HepG2 (cell line): Measurements from ENCODE around the gene STK11. TPM values are rescaled to one million over a fixed set of nuclear protein-coding genes. Genes with fewer than 3 reads are reported as not detected.

Source experiments
- CENPBD1 ChIP-seq: sonication (generic); formaldehyde crosslinking; IDR thresholded peaks from 2 replicates; pipeline ENCODE4 v1.8.0; 2022; ENCODE audit warnings: missing genetic modification reagents, low read depth, mild to moderate bottlenecking, borderline replicate concordance
- CENPT ChIP-seq: sonication (generic); formaldehyde crosslinking; IDR thresholded peaks from 2 replicates; pipeline ENCODE4 v1.8.0; 2022; ENCODE audit warnings: low read depth, mild to moderate bottlenecking, moderate library complexity, missing genetic modification reagents
- HES4 ChIP-seq: sonication (generic); formaldehyde crosslinking; IDR thresholded peaks from 2 replicates; pipeline ENCODE4 v1.9.0; 2021; ENCODE audit warnings: mild to moderate bottlenecking, missing genetic modification reagents, borderline replicate concordance
- HOXD1 ChIP-seq: sonication (generic); formaldehyde crosslinking; IDR thresholded peaks from 2 replicates; pipeline ENCODE4 v1.5.0; 2020; ENCODE audit warnings: missing genetic modification reagents
- MED13 ChIP-seq: sonication (generic); formaldehyde crosslinking; IDR thresholded peaks from 2 replicates; pipeline ENCODE4 v1.5.0; 2020; ENCODE audit warnings: missing genetic modification reagents
- PLSCR1 ChIP-seq: sonication (generic); formaldehyde crosslinking; IDR thresholded peaks from 2 replicates; pipeline ENCODE4 v1.5.0; 2020; ENCODE audit warnings: missing genetic modification reagents, mild to moderate bottlenecking, borderline replicate concordance
- SCMH1 ChIP-seq: sonication (generic); formaldehyde crosslinking; IDR thresholded peaks from 2 replicates; pipeline ENCODE4 v1.9.0; 2021; ENCODE audit warnings: missing genetic modification reagents, mild to moderate bottlenecking, borderline replicate concordance
- SOX5 ChIP-seq: IDR thresholded peaks from 2 replicates; pipeline ENCODE4 v1.6.1; 2016; ENCODE audit warnings: borderline replicate concordance
- ZFY ChIP-seq: sonication (generic); formaldehyde crosslinking; IDR thresholded peaks from 2 replicates; pipeline ENCODE4 v1.4.0; 2020; ENCODE audit warnings: missing genetic modification reagents
- ZNF253 ChIP-seq: sonication (generic); formaldehyde crosslinking; IDR thresholded peaks from 2 replicates; pipeline ENCODE4 v1.8.0; 2022; ENCODE audit warnings: mild to moderate bottlenecking, missing genetic modification reagents, borderline replicate concordance
- ZNF569 ChIP-seq: sonication (generic); formaldehyde crosslinking; IDR thresholded peaks from 2 replicates; pipeline ENCODE4 v1.5.0; 2020; ENCODE audit warnings: mild to moderate bottlenecking, missing genetic modification reagents, moderate library complexity, borderline replicate concordance
- ZNF776 ChIP-seq: sonication (generic); formaldehyde crosslinking; IDR thresholded peaks from 2 replicates; pipeline ENCODE4 v1.4.0; 2020; ENCODE audit warnings: mild to moderate bottlenecking, missing genetic modification reagents
- ZNF780A ChIP-seq: sonication (generic); formaldehyde crosslinking; IDR thresholded peaks from 2 replicates; pipeline ENCODE4 v1.8.0; 2022; ENCODE audit warnings: mild to moderate bottlenecking, missing genetic modification reagents, moderate library complexity
- polyA plus RNA-seq, 8 experiments: library from polyadenylated mRNA; depleted of rRNA in 3 of 8; stranded (reverse) in 7 of 8; unstranded in 1 of 8; fragments of >200 nt; fragmentation: Illumina TruSeq in 4 of 8; extraction: Trizol in 4 of 8; gene quantifications; 2 replicates each; pipeline versions ENCODE4 v1.2.1 to v1.2.3, GENCODE V29; 2011 to 2016; ENCODE audit warnings: low read depth in 4 of 8, missing spikeins in 1 of 8, mixed read lengths in 1 of 8; ENCODE audit not compliant: insufficient read depth in 1 of 8
- total RNA-seq, 5 experiments: library from RNA; depleted of rRNA; stranded (reverse); fragments of >200 nt; fragmentation: Illumina TruSeq; extraction: Trizol; gene quantifications; 2 replicates each; pipeline ENCODE4 v1.2.3, GENCODE V29; 2016; ENCODE audit warnings: low read depth in 1 of 5
- TF ChIP-seq, protein P1 (sequence below): fragments of 450-650 bp; IDR thresholded peaks from 2 replicates; pipeline ENCODE4 v1.6.1; 2017; ENCODE audit warnings: mild to moderate bottlenecking
- TF ChIP-seq, protein P2 (sequence below): sonication (generic); formaldehyde crosslinking; IDR thresholded peaks from 2 replicates; pipeline ENCODE4 v1.9.0; 2021; ENCODE audit warnings: missing genetic modification reagents, mild to moderate bottlenecking, borderline replicate concordance
- TF ChIP-seq, protein P3 (sequence below): sonication (generic); formaldehyde crosslinking; IDR thresholded peaks from 2 replicates; pipeline ENCODE4 v1.4.0; 2020; ENCODE audit warnings: missing genetic modification reagents

Gene STK11
- total and polyA plus RNA-seq, 2 of the 13 experiments (the other 11 are each of a cell fraction or from before 2014, with no cell fraction given) = 27.5 to 43.6 TPM

GRCh38 chr19:1244693-1245451, 39.3 kb downstream of the STK11 start (continued):
- TF ChIP-seq ZNF569 (CRISPR knock-in tag) (no peak), HES4 (no peak), ZFY (peak; percentile 41; the same call in 1 of the 2 replicates), ZNF253 (CRISPR knock-in tag) (no peak), CENPT (CRISPR knock-in tag) (no peak), HOXD1 (CRISPR knock-in tag) (0 out of 2 replicates have a peak, but pooled peaks have one; percentile 19), PLSCR1 (CRISPR knock-in tag) (no peak), SCMH1 (CRISPR knock-in tag) (no peak), ZNF776 (no peak; the same call in 1 of the 2 replicates), CENPBD1 (no peak), ZNF780A (CRISPR knock-in tag) (no peak; the same call in 1 of the 2 replicates), SOX5 (CRISPR knock-in tag) (peak; percentile 81), MED13 (CRISPR knock-in tag) (peak; percentile 26)
- TF ChIP-seq, protein P1, sequence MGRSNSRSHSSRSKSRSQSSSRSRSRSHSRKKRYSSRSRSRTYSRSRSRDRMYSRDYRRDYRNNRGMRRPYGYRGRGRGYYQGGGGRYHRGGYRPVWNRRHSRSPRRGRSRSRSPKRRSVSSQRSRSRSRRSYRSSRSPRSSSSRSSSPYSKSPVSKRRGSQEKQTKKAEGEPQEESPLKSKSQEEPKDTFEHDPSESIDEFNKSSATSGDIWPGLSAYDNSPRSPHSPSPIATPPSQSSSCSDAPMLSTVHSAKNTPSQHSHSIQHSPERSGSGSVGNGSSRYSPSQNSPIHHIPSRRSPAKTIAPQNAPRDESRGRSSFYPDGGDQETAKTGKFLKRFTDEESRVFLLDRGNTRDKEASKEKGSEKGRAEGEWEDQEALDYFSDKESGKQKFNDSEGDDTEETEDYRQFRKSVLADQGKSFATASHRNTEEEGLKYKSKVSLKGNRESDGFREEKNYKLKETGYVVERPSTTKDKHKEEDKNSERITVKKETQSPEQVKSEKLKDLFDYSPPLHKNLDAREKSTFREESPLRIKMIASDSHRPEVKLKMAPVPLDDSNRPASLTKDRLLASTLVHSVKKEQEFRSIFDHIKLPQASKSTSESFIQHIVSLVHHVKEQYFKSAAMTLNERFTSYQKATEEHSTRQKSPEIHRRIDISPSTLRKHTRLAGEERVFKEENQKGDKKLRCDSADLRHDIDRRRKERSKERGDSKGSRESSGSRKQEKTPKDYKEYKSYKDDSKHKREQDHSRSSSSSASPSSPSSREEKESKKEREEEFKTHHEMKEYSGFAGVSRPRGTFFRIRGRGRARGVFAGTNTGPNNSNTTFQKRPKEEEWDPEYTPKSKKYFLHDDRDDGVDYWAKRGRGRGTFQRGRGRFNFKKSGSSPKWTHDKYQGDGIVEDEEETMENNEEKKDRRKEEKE = no peak
- TF ChIP-seq, protein P2, sequence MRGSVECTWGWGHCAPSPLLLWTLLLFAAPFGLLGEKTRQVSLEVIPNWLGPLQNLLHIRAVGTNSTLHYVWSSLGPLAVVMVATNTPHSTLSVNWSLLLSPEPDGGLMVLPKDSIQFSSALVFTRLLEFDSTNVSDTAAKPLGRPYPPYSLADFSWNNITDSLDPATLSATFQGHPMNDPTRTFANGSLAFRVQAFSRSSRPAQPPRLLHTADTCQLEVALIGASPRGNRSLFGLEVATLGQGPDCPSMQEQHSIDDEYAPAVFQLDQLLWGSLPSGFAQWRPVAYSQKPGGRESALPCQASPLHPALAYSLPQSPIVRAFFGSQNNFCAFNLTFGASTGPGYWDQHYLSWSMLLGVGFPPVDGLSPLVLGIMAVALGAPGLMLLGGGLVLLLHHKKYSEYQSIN (CRISPR knock-in tag) = no peak
- TF ChIP-seq, protein P3, sequence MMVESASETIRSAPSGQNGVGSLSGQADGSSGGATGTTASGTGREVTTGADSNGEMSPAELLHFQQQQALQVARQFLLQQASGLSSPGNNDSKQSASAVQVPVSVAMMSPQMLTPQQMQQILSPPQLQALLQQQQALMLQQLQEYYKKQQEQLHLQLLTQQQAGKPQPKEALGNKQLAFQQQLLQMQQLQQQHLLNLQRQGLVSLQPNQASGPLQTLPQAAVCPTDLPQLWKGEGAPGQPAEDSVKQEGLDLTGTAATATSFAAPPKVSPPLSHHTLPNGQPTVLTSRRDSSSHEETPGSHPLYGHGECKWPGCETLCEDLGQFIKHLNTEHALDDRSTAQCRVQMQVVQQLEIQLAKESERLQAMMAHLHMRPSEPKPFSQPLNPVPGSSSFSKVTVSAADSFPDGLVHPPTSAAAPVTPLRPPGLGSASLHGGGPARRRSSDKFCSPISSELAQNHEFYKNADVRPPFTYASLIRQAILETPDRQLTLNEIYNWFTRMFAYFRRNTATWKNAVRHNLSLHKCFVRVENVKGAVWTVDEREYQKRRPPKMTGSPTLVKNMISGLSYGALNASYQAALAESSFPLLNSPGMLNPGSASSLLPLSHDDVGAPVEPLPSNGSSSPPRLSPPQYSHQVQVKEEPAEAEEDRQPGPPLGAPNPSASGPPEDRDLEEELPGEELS (CRISPR knock-in tag) = peak; percentile 82
